ENCODE results near the gene LPP.
A peak's percentile ranks its signal among the peaks of the same experiment; 100 is the strongest.

LPP gene

DNA sequence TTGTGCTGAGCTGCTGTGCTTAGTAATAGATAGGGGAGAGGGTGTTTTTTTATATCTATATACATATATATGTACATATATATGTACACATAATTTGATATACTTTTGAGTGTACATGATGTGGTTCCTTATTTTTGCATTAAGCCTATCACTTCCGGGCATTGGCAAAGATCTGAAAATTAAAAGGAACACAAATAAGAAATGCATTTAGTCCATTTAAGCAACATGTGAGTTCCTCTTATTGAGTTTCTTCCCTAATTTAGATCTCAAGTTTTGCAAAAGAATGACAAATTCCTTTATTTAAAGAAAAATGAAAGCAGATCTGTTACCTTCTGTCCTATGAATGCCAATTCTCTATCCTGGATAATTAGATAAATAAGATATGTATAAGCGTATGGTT lies 435.1 kb downstream of the LPP start:
- Histone ChIP-seq H3K27ac (no peak overlapping the region), H3K4me3 (ENCODE audit: low read depth, low read length) (no peak overlapping the region), H3K27me3 (replicated peaks) (no peaks in the 10 kb centered on the region), H3K36me3 (replicated peaks) (no peaks in the 10 kb centered on the region)
- no peak for DNase-seq
- TF ChIP-seq CTCF (IDR thresholded peaks at IDR 0.05; ENCODE audit: low read depth, low read length, missing control alignments), result no peak
- in situ Hi-C loops (cut with HindIII; ENCODE audit: low pct_ligation_motif_present, low sequenced_read_pairs), result no loop called here

DNA sequence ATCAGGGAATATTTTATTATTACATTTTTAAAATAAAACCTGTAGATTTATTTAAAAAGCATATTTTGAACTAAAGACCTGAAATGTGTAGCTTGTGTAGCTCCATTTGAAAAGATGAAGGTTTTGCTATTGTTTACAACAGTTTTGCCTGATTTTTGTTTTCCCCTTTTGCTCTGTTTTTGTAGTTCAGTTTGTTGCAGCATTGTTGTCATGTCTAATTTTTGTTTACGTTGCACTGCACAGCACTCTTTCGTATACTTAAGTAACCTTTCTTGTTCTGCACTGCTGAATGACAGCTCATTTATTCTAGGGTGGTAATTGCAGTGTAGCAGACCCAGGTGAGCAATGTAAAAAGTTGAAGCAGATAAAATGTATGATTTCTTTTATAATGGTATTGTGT lies 435.8 kb downstream of the LPP start:
- Histone ChIP-seq H3K36me3 (replicated peaks) (no peaks in the 10 kb centered on the region), H3K4me3 (ENCODE audit: low read depth, low read length) (no peak overlapping the region), H3K27ac (no peak overlapping the region), H3K27me3 (replicated peaks) (no peaks in the 10 kb centered on the region)
- in situ Hi-C loops (cut with HindIII; ENCODE audit: low pct_ligation_motif_present, low sequenced_read_pairs), result no loop called here
- no peak for DNase-seq
- no peak for TF ChIP-seq CTCF (IDR thresholded peaks at IDR 0.05; ENCODE audit: low read depth, low read length, missing control alignments)

GRCh38 chr3:188590557-188590956 lies 436.6 kb downstream of the LPP start:
- H3K36me3 ChIP-seq (replicated peaks), result no peaks in the 10 kb centered on the region
- no peaks in the 10 kb centered on the region for H3K27me3 ChIP-seq (replicated peaks)
- in situ Hi-C loops (cut with HindIII; ENCODE audit: low pct_ligation_motif_present, low sequenced_read_pairs), result no loop called here
- no peak for TF ChIP-seq CTCF (IDR thresholded peaks at IDR 0.05; ENCODE audit: low read depth, low read length, missing control alignments)
- no peak overlapping the region for H3K4me3 ChIP-seq (ENCODE audit: low read depth, low read length)
- no peak overlapping the region for H3K27ac ChIP-seq
- no peak for DNase-seq

DNA sequence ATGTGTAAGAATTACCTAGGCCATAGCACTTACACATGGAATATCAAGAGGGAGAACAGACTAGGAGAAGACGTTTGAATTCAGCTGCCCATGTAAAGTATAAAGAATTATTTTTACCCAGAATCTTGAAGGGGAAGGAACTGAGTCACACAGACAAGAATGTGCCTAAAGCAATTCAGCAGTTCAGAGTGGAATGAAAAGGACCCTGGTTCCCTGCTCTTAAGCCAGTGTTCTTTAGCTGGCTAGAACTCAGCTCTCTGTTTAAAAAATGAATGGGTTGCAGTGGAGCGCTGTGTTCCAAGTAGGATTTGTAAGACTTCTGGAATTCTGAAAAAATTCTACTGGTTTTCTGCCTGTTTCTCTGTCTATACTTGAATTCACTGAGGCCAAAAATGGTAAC lies 440.2 kb downstream of the LPP start:
- Histone ChIP-seq H3K36me3 (replicated peaks) (no peaks in the 10 kb centered on the region), H3K27me3 (replicated peaks) (no peaks in the 10 kb centered on the region), H3K27ac (peak overlapping the region; percentile 30), H3K4me3 (ENCODE audit: low read depth, low read length) (no peak overlapping the region)
- in situ Hi-C loops (cut with HindIII; ENCODE audit: low pct_ligation_motif_present, low sequenced_read_pairs), result no loop called here
- no peak for TF ChIP-seq CTCF (IDR thresholded peaks at IDR 0.05; ENCODE audit: low read depth, low read length, missing control alignments)
- DNase-seq, result peak; percentile 83

DNA sequence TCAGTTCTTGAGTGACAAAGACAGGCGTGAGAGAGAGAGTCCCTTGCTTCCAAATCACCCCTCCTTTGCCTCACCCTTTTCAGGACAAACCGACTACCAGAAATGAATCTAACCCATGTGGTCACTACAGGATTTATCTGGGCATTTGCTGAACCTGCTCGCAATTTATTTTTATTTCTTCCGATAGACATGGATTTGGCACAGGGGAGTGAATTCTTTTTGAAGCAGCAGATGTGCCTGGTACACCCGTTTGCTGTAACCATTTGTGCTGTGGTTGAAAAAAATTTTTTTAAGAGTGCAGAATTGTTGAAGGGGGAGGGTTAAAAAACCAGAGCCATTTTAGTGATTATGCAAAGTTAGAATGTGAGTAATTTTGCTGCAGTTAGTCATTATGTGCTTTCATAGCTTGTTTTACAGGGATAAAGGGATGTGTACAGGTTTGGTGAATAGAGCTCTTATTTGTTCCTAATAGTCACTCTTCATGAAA lies 442.0 kb downstream of the LPP start:
- H3K4me3 ChIP-seq (ENCODE audit: low read depth, low read length), result no peak overlapping the region
- TF ChIP-seq CTCF (IDR thresholded peaks at IDR 0.05; ENCODE audit: low read depth, low read length, missing control alignments), result no peak
- no peaks in the 10 kb centered on the region for H3K36me3 ChIP-seq (replicated peaks)
- in situ Hi-C loops (cut with HindIII; ENCODE audit: low pct_ligation_motif_present, low sequenced_read_pairs), result no loop called here
- peak overlapping the region; percentile 42 for H3K27ac ChIP-seq
- no peak for DNase-seq
- H3K27me3 ChIP-seq (replicated peaks), result no peaks in the 10 kb centered on the region

DNA sequence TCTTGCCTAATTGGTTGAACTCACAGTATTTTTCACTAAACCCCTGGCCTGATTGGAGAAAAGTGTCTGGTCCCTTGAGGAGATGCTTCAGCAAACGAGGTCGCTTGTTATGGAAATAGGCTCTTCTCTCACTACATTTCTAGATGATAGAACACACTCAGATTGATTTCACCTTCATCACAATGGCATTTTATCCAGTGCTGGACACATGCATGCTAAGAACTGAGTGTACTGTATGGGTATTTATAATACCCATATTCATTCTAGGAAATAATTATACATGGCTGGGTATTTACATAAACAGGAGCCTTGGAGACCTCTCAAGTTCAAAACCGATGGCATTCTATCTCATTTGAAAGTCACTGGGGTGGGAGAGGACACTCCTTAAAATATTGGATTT lies 444.9 kb downstream of the LPP start:
- H3K36me3 ChIP-seq (replicated peaks), result no peaks in the 10 kb centered on the region
- in situ Hi-C loops (cut with HindIII; ENCODE audit: low pct_ligation_motif_present, low sequenced_read_pairs), result no loop called here
- DNase-seq, result no peak
- no peak overlapping the region for H3K4me3 ChIP-seq (ENCODE audit: low read depth, low read length)
- H3K27ac ChIP-seq, result no peak overlapping the region
- TF ChIP-seq CTCF (IDR thresholded peaks at IDR 0.05; ENCODE audit: low read depth, low read length, missing control alignments), result no peak
- no peaks in the 10 kb centered on the region for H3K27me3 ChIP-seq (replicated peaks)
